ENCODE data around the gene GUCA1C.
A peak's percentile ranks its signal among the peaks of the same experiment; 100 is the strongest.

The GUCA1C gene

GRCh38 chr3:108953700-108954099 is at the start of gene GUCA1C:
GUCA1C (minus strand) TSS chr3:108953879; CDS start chr3:108953762, 117 bp downstream.
- DNase-seq (ENCODE audit: low spot score) = no peak

- no peak for DNase-seq (ENCODE audit: low spot score)
Measured at GRCh38 chr3:108998436-108998835, 44.8 kb upstream of the GUCA1C start.

GRCh38 chr3:108985844-108986243 is 32.2 kb upstream of the GUCA1C start:
- DNase-seq (ENCODE audit: low spot score) = no peak

DNA sequence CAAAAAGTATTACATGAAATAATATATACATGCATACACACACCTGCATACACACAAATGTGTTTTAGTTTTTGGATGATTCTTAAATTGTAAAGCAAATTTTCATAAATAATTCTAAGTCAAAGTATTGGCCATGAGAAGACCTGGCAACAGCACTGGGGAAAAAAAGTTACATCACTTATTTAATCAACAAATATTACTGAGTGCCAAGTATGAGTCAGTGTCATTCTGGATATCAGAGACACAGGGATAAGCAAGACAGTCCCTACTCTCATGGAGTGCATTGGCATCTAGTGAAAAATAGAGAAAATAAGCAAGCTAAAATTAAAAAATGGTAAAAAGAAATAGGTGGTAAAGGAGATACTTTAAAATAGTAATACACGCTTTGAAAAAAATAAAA is 29.4 kb upstream of the GUCA1C start:
- no peak for DNase-seq (ENCODE audit: low spot score)

DNA sequence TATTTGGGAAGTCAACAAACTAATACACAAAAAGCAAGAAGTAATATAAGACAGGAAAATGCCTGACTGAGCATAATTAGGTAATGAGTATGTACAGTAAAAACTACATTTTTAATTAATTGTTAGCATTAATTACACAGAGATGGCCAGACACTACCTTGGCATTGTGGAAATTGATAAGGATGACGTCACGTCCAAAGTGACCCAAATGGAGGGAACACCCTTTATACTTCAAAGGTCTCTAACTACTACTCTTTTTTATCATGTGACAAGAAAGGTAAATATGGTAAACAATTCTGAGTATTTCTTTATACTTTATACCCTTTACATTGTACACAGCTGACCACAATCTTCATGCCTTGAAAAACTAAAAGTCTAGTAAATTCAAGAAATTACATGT is 22.4 kb upstream of the GUCA1C start:
- DNase-seq (ENCODE audit: low spot score) = no peak

GRCh38 chr3:108973019-108973418 is 19.3 kb upstream of the GUCA1C start:
- no peak for DNase-seq (ENCODE audit: low spot score)

- DNase-seq (ENCODE audit: low spot score) = no peak
Measured at GRCh38 chr3:108972482-108972881, 18.8 kb upstream of the GUCA1C start.

GRCh38 chr3:108970561-108970960 is 16.9 kb upstream of the GUCA1C start:
- no peak for DNase-seq (ENCODE audit: low spot score)

- no peak for DNase-seq (ENCODE audit: low spot score)
Measured at GRCh38 chr3:108966773-108967172, 13.1 kb upstream of the GUCA1C start.

- DNase-seq (ENCODE audit: low spot score) = no peak
Measured at GRCh38 chr3:108959017-108959416, 5.3 kb upstream of the GUCA1C start.

GRCh38 chr3:108953210-108953609 is 469 bp downstream of the GUCA1C start:
- no peak for DNase-seq (ENCODE audit: low spot score)

DNA sequence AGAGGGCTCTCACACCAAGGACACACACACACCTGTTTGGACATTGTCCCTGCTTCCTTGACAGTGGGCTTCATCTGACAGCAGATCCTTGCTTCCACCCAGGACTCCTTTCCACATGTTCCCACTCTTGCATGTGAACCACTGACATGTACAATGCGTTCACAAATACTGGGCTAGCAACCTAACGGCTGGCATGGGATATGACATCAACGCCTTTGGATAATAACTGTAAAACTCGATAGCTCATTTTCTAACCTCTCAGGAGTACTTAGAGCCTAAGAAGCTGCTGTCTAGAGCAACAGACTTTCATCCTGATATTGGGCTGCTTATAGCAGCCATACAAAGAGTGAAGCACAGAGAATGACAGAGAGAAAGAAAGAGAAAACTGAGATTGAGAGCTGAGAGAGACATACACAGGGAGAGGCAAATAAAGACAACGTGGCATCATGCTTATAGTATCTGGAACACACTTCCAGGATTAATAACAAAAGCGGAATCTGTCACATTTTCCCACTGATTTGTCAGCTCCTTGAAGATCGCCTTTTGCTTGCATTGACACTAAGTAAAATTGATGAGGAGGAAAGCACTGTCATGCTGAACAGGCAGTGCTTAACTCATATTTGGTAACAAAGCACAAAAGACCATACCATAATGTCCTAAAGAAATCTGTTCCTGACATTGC is 1.7 kb downstream of the GUCA1C start:
- no peak for DNase-seq (ENCODE audit: low spot score)

DNA sequence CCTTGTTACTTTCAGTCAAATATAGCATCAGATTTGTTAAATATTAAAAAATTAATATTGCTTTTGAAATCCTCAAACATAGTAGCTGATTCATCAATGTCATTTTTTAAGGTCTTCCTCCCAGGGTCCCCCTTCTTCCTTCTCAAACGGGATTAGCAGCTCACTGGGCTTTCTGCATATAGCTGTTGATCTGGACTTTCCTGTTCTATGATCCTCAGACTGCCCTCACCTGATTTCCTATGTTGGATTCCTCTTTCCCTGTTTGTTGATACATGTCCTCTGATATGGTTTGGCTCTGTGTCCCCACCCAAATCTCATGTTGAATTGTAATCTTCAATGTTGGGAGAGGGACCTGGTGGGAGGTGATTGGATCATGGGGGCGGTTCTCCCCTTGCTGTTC is 5.8 kb downstream of the GUCA1C start:
- DNase-seq (ENCODE audit: low spot score) = no peak

- no peak for DNase-seq (ENCODE audit: low spot score)
Measured at GRCh38 chr3:108946292-108947285, 7.1 kb downstream of the GUCA1C start.

- DNase-seq (ENCODE audit: low spot score) = no peak
Measured at GRCh38 chr3:108940568-108941263, 13.0 kb downstream of the GUCA1C start.

GRCh38 chr3:108940166-108940565 is 13.5 kb downstream of the GUCA1C start:
- no peak for DNase-seq (ENCODE audit: low spot score)

GRCh38 chr3:108936924-108937689 is 16.6 kb downstream of the GUCA1C start:
- DNase-seq (ENCODE audit: low spot score) = no peak

DNA sequence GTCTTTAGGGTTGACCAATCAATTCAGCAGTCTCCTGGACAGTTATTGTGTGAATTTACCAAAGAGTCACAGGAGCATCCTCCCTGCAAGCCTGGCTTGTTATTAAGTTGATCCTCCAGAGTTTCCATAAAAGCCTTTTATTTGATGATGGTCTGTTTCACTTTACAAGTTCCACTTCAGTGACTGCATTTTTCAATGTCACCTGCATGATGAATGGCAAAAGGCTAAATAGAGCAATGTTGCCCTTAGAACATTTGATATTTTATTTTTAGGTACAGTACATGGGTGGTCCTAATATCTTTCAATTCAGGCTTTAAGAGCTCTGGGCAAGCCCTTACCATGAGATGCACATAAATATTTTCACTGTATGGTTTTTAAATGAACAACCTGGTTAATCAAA is 22.6 kb downstream of the GUCA1C start:
- no peak for DNase-seq (ENCODE audit: low spot score)

GRCh38 chr3:108918866-108919265 is 34.8 kb downstream of the GUCA1C start:
- no peak for DNase-seq (ENCODE audit: low spot score)

DNA sequence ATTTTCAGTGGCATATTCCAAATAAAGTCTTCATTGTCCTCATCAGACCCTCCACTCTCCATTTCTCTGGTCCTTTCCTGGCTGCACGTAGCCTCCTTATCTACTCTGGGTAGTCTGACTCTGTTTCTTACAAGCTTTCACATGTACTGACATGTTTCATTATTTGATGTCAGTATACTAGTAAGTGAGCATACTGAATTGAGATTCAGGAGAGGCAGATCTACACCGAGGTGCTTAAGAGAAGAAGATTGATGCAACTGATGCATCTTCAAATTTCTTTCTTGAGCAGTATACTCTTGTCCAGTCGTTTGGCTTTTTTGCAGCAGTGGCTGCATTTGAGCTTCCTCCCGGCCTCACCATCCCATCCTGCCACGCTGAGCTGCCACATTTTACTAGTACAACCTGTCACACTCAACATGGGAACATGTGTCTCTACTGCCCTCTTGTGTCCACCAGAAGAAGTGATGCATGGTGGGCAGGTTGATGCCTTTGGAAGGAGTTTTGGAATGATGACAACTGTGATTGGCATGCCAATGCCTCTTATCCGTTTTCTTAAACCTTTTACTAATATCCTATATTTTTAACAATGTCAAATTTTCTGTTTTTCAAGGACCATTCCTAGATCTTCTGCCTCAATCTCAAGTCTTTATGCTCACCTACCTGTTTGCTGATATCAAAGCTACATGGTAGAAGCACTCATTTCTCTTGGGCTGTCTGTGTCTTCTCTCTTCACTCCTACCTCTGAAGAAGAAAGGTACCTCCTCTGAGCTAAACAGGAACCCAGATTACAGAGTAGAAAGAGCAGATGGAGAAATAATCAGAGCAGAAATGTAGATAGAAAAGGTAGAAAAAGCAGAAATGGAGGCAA is 38.7 kb downstream of the GUCA1C start:
- peak; percentile 58 for DNase-seq (ENCODE audit: low spot score)

GRCh38 chr3:108909799-108910198 is 43.9 kb downstream of the GUCA1C start:
- no peak for DNase-seq (ENCODE audit: low spot score)
